ENCODE data around the gene TCF20. TPM values are rescaled to one million over a fixed set of nuclear protein-coding genes. Genes with fewer than 3 reads are reported as not detected.

TCF20 gene
- total RNA-seq: 48.2 and 69.4 TPM in 2 replicates

GRCh38 chr22:42270510-42271190, at the start of gene TCF20:
TCF20 (minus strand) TSS chr22:42270653; CDS start chr22:42215305, 55,348 bp downstream.

Other genes with a start within 250 kb of the TCF20 start
- gene NAGA, start 199.8 kb downstream of the TCF20 start, total RNA-seq: 12.3 and 26.7 TPM in 2 replicates
- 2.0 and 2.1 TPM in 2 replicates for gene PHETA2, start 196.4 kb downstream of the TCF20 start, total RNA-seq
- gene SMDT1, start 191.0 kb downstream of the TCF20 start, total RNA-seq: 6.8 TPM in 2 replicates
- gene NDUFA6, start 179.9 kb downstream of the TCF20 start, total RNA-seq: 35.9 and 50.5 TPM in 2 replicates
- 0.34 and 1.8 TPM in 2 replicates for gene CYP2D6, start 139.8 kb downstream of the TCF20 start, total RNA-seq
- gene NFAM1, start 161.8 kb upstream of the TCF20 start, total RNA-seq: 0.07 TPM in 1 of 2 replicates, not detected in the other
- gene RRP7A, start 249.1 kb upstream of the TCF20 start, total RNA-seq: 29.5 and 34.5 TPM in 2 replicates

Data from nasal cavity respiratory epithelium epithelial cell of viscerocranial mucosa (primary cell).